HG03432 (cell line): Measurements from ENCODE around the gene HERC5.

Source experiments
- ATAC-seq: cut with Tn5 transposase; IDR thresholded peaks from one replicate; pipeline ENCODE4 v1.9.1; 2021; ENCODE audit warnings: mild to moderate bottlenecking, moderate library complexity; ENCODE audit not compliant: unreplicated experiment

HERC5 gene

GRCh38 chr4:88517825-88518224 lies 60.9 kb downstream of the HERC5 start:
- ATAC-seq, result no peak

GRCh38 chr4:88518911-88519310 lies 62.0 kb downstream of the HERC5 start:
- ATAC-seq, result no peak

DNA sequence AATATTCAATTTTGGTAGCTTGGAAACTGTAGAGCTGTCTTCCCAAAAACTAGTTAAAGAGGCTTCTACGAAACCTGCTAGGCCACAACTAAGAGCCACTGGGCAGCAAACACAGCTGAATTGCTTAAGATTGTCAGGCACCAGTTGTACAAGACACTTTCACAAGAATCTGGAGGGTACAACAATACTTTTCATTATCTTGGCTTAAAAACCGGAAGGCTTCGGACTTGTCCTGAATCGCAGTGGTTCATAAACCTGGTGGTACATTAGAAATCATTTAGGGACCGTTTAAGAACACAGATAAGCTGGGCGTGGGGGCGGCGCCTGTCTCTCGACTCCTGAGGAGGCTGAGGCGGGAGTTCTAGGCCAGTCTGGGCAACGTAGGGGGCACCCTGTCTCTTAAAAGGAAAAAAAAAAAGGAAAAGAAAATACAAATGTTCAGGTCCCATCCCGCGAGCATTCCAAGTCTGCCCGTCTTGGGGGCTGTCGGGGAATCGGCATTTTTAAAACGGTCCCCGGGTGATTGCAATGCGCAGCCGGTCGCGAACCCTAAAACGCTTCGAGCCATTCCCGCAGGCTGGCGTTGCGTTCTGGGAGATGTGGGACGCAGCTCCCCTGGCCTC lies 65.9 kb downstream of the HERC5 start:
- peak; percentile 23 for ATAC-seq

DNA sequence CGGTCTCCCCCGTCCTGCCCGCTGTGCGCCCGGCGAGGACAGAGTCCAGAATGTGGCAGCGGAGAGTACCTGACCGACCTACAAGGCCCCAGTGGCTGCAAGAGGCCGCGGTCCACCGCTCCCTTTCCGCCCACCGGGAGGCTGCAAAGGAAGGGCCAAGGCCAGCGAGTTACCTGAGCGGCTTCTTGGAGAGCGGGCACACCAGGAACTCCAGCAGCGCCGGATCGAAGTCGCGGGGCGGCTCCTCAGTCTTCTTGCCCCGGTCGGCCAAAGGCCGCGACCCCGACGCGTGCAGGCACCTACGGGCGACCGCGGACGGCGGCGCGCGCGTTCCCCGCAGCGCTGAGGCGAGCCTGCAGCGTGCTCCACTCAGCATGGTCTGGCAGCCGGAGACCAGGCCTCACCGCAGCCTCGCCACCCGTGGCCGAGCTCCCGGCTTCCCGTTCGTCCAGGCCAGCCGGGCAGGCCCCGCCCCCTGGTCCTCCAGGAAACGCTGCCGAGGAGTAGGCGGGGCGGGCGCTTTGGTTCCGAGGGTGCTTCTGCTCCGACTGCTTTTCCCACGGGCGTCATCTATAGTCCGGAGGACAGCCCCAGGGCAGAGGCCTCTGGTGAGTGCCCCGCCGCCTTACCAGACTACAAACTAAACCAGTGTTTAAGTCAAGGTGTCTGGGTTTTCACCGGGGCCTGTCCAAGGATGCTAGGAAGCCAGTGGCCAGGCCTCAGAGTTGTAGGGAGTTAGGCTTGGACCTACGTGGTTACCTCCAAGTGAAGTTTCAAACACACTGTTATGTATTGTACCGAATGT lies 66.6 kb downstream of the HERC5 start, which contains the start of gene PYURF:
PYURF (minus strand) TSS at position 452 of the 805 bp plus-strand sequence; CDS start at position 376, 76 bp downstream.
- peak; percentile 90 for ATAC-seq

DNA sequence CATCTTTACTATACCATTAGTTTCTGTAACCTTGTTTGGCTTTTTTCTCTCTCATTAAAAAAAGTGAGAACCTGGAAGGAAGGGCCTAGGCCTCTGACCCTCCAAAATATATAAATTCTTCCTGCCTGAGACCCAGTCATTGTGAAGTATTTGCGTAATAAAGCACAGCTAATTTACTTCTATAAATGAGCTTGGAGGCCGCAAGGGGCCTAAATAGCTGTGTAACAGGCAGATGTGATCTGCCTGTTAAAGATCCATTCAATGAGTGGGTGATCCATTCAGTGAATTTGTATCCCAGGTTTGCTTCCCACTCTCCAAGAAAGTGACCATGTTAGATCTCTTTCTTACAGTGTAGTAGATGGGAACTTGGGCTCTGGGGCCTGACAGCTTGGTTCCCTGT lies 67.3 kb downstream of the HERC5 start:
- ATAC-seq, result no peak

- no peak for ATAC-seq
Measured at GRCh38 chr4:88526221-88526815, 69.4 kb downstream of the HERC5 start.

DNA sequence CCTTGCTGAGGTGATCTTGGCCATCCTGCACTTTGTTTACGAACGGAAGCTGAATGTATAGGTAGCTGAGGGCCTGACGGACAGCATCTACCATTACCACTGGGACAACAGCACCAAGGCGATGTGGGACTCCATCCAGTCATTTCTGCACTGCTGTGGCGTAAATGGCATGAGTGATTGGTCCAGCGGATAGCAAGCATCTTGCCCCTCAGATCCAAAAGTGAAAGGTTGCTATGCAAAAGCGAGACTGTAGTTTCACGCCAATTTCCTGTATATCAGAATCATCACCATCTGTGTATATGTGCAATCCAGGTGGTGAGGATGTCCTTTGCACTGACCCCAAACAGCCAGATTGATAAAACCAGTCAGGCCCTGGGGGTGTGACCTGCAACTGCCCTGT lies 70.9 kb downstream of the HERC5 start:
- ATAC-seq, result peak; percentile 32

DNA sequence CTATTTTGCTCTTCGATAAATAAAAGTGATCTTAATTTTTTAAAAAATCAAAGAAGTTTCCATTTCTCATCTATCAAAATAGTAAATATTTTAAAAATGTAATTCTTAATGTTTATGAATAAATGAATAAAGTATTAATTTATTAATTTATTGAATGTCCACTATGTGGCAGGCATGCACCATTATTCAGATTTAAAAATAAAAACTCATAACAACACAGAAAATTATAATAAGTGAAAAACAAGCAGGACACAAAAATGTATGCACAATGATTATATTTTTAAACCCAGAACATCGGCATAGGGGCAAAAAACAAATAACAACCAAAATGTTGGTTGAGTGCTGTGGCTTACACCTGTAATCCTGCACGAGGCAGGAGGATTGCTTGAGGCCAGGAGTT lies 71.9 kb downstream of the HERC5 start:
- no peak for ATAC-seq

GRCh38 chr4:88531549-88531948 lies 74.6 kb downstream of the HERC5 start:
- ATAC-seq, result no peak

DNA sequence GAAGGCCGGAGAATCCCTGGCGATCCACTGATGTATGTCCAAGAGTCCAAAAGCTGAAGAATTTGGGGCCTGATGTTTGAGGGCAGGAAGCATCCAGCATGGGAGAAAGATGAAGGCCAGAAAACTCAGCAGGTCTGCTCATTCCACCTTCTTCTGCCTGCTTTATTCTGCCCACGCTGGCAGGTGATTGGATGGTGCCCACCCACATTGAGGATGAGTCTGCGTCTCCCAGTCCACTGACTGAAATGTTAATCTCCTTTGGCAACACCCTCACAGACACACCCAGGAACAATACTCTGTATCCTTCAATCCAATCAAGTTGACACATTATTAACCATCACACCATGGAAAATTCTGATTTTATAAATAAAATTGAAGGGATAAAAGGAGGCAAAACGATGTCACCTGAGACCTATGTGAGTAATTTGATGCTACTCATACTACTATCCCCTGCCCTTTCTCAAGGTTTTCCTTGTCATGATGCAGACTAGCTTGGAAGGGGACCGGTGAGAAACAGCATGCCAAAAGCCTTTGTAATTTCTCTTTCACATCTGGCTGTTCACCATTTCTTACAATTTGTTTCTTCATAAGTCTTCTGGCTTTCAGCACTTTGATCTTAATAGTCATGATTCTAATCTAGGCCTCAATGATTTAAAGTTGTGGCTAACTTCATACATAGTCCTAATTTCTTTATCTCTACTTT lies 76.3 kb downstream of the HERC5 start:
- no peak for ATAC-seq

GRCh38 chr4:88533937-88534750 lies 77.2 kb downstream of the HERC5 start:
- ATAC-seq, result no peak

GRCh38 chr4:88535090-88535755 lies 78.3 kb downstream of the HERC5 start:
- no peak for ATAC-seq

GRCh38 chr4:88537709-88538108 lies 80.8 kb downstream of the HERC5 start:
- ATAC-seq, result no peak

- peak; percentile 44 for ATAC-seq
Measured at GRCh38 chr4:88539322-88540068, 82.6 kb downstream of the HERC5 start.

DNA sequence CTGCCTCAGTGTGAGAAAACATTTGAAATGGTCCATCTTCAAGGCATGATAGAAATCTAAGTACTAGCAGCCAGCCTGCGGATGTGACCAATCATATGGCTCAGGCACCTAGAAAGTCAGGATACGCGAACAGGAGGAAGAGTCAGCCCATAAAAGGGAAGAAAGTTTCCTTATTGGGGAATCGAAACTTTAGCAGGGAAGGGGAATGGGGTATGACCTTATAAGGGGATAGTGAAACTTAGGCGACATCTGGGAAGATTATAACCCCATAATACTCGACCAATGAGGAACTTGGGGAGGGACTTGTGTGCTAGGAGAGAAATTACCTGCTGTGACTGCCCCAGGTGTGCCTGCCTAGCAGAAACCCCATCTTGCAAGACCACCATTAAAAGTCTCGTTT lies 92.9 kb downstream of the HERC5 start:
- no peak for ATAC-seq
